ENCODE data around the gene TSHZ3.

The TSHZ3 gene

GRCh38 chr19:31349160-31349881 lies at the start of gene TSHZ3:
Gene TSHZ3, minus strand, starts transcription at chr19:31349436. Its CDS starts 217 bp downstream, at chr19:31349219.
- no peak for DNase-seq (ENCODE audit: low spot score)

- DNase-seq (ENCODE audit: low spot score): no peak
Observed at GRCh38 chr19:31397308-31397707, 48.1 kb upstream of the TSHZ3 start.

GRCh38 chr19:31392464-31392863 lies 43.2 kb upstream of the TSHZ3 start:
- DNase-seq (ENCODE audit: low spot score): no peak

GRCh38 chr19:31391518-31391917 lies 42.3 kb upstream of the TSHZ3 start:
- DNase-seq (ENCODE audit: low spot score): no peak

DNA sequence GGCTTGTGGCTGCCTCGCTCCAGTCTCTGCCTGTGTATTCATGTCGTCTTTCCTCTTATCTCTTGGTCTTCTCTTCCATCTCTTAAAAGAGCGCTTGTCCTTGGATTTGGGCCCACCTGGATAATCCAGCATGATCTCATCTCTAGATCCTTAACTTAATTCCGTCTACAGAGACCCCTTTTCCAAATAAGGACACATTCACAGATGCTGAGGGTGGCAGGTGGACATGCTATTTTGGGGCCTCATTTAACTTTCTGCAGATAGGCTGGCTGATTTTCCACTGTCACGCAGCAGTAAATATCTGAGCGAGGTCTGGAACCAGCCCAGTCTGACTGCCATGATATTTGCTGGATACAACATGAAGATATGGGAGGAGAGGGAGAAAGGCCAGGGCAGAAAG lies 41.5 kb upstream of the TSHZ3 start:
- DNase-seq (ENCODE audit: low spot score): no peak

- no peak for DNase-seq (ENCODE audit: low spot score)
Observed at GRCh38 chr19:31389874-31390273, 40.6 kb upstream of the TSHZ3 start.

DNA sequence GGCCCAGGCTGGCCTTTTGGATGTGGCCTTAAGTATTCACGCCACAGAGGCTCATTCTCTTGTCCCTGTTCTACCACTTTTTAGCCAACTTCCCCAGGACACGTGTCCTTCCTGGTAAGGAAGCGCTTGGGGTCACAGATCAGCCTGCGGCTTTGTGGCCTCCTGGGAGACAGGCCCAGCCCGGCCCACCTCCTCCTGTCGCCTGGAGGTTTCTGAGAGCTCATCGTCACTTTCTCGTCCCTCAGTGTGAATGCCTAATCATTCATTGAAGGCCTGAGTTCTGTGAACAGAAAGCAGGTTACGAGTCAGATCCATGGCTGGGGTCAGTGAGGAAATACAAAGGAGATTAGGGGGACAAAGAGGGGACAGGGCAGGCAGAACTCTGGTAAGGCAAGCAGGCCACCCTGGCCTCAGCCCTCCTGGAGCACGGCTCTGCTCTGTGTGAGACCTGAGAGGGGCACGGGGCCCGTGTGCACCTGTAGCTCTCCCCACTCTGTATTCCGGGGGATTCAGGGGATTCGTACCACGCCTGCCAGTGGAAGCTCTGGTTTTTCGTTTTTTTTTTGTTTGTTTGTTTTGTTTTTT lies 38.6 kb upstream of the TSHZ3 start:
- DNase-seq (ENCODE audit: low spot score): no peak

DNA sequence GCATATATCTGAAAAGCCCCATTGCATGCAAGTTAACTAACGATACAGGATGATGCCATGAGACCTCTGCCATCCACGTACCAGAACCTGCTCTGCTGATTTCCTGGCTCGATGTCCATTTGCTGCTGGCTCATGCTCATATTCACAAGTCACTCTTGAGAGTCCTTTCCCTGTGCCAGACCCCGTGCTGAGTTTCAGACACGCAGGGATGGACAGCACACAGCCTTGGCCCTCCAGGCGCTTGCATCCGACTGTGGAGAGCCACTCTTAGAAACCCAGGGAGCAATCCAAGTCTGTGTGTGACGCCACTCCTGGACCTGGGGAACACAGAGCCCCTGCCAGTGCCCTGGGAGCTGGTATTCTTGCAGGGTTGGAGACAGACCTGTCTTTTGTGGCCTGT lies 37.6 kb upstream of the TSHZ3 start:
- DNase-seq (ENCODE audit: low spot score): no peak

DNA sequence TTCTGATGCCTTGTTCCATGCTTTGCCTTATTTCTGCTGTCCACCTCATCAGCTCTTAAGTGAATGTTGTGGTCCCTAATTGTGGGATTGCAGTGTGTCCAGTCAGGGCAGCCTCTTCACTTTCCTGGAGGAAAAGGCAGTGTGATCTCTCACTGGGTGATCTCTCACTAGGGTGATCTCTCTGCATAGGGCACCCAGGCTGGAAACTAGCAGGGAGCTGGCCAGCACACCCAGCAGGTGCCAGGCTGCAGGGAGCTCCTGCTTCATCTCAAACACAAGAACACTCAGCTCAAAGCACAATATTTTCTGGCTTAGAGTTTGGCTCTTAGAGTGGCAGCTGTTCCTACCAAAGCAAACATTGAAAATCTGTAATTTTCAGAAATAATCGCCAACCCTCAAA lies 36.5 kb upstream of the TSHZ3 start:
- DNase-seq (ENCODE audit: low spot score): no peak

DNA sequence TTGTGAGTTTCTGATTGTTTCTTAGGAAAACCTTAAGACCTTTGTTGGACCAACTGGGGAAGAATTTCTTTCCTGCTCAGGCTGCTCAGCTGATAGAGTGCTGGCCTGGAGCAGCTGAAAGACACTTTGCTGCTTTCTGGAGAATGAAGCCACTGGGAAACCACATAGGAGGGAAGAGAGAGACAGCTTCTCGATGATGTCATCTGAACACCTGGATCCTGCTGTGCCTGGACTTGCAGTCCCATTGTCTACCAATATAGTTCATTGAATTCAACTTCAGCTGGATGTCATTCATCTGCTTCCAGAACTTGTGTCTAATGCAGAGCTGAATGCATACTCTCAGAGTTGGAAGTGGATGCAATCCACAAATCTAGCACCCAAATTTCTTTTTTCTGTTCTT lies 34.3 kb upstream of the TSHZ3 start:
- DNase-seq (ENCODE audit: low spot score): no peak

DNA sequence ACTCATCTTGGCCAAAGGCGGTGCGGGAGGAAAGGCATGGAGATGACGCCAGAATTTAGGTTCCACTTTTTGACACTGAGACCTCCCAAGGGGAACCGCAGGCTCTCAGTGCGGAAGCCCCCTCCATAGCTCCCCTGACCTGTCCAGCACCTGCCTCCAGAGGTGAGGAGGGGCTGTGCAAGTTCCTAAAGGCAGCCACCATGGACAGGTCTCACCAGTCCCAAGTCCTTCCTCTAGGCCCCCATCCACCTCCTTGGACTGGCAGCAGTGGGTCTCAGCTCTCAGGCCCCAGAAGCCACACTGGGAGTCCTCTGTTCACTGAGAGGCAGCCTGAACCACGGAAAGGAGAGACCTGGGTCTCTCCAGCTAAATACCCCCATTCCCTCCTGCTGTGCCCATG lies 31.6 kb upstream of the TSHZ3 start:
- DNase-seq (ENCODE audit: low spot score): no peak

DNA sequence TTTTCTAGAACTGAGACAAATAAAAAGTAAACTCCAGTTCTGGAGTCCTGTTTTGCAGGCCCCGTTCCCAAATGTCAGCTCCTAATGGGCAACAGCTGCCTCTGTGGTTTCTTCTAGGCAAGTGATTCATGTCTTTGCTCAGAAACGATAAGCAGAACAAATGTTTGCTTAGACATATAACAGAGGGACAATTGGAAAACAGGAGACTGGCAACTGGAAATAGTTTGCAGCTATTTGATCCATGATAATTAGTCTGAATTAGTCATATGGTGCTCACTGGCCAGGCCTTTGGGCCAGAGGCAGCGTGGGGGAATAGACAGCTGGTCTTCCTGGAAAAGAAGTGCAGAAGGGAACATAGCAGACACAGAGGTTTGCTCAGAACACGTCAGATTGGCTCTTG lies 29.2 kb upstream of the TSHZ3 start:
- no peak for DNase-seq (ENCODE audit: low spot score)

DNA sequence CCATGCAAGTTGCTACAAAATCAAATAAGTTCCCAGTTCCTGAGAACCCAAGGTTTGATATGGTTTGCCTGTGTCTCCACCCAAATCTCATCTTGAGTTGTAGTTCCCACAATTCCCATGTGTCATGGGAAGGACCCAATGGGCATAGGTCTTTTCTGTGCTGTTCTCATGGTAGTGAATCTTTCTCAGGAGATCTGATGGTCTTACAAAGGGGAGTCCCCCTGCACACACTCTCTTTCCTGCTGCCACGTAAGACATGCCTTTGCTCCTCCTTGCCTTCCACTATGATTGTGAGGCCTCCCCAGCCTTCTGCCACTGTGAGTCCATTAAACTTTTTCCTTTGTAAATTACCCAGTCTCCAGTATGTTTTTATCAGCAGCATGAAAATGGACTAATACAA lies 28.5 kb upstream of the TSHZ3 start:
- no peak for DNase-seq (ENCODE audit: low spot score)

DNA sequence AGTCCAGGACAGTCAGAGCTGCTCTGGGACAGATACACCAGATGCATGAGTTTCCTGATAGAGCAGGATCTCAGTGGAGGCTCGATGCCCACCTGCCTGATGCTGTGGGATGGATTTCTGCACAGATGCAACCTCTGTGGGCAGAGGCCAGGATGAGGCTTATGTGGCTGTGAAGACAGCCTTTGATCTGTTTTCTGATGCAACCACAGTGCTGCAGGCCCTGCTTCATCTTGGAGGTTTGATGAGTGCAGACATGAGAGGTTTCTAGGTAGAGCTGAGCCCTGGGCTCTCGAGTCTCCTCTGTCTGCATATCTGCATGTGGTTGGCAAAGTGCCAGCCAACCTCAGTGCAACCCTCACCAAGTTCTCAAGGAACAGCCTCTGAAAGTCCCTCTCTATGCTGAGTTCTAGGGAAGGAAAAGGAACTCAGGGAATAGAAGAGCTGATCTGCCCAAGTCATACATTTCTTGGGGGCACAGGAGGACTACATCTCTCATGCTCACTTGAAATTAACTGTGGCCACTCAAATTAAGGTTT lies 23.1 kb upstream of the TSHZ3 start:
- DNase-seq (ENCODE audit: low spot score): no peak

DNA sequence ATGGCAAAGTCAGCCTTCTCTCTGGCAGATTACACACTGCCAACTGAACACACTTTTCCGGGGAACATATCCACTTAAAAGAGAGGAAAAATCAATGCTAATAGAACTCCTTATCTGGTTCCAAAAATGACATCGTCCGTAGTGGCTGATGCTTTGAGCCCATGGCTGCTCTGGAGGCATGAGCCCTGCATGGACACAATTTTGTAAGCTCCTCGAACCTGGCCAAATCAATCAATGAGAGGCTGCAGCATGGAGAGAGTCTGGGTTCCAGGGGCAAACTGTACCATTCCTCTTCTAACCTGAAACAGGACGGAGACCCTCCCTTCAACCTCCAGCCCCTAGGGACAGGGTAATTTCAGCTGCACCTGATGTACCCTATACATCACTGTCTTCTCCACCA lies 21.0 kb upstream of the TSHZ3 start:
- DNase-seq (ENCODE audit: low spot score): no peak

DNA sequence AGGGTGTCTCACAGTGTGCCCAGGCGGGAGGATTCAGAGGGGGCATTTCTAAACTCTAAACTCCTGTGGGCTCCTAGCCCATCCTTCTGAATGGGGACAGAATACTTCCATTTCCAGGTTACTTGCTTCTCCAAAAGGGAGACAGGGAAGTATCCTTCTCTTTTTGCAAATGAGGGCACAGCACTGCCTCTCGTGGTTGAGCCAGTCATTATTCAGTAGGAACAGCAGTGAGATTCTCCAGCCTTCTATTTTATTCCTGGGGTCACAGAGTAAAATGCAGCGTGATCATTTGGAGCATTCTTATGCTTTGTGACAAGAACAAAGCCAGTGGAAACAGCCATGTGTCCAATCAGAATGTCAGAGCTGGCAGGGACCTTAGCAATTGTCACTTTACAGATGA lies 15.7 kb upstream of the TSHZ3 start:
- DNase-seq (ENCODE audit: low spot score): no peak

DNA sequence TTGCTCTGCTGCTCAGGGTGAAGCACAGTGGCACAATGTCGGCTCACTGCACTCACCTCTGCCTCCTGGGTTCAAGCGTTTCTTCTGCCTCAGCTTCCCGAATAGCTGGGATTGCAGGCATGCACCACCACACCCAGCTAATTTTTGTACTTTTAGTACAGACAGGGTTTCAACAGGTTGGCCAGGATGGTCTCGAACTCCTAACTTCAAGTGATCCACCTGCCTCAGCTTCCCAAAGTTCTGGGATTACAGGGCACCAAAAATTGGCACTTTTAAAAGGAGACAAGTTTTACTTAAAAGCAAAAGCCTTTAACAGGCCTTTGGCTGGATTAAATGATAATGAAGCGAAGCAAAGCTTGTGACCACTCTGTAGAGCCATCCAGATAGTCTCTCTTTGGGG lies 12.5 kb upstream of the TSHZ3 start:
- DNase-seq (ENCODE audit: low spot score): no peak

GRCh38 chr19:31357315-31357673 lies 8.1 kb upstream of the TSHZ3 start:
- DNase-seq (ENCODE audit: low spot score): no peak

DNA sequence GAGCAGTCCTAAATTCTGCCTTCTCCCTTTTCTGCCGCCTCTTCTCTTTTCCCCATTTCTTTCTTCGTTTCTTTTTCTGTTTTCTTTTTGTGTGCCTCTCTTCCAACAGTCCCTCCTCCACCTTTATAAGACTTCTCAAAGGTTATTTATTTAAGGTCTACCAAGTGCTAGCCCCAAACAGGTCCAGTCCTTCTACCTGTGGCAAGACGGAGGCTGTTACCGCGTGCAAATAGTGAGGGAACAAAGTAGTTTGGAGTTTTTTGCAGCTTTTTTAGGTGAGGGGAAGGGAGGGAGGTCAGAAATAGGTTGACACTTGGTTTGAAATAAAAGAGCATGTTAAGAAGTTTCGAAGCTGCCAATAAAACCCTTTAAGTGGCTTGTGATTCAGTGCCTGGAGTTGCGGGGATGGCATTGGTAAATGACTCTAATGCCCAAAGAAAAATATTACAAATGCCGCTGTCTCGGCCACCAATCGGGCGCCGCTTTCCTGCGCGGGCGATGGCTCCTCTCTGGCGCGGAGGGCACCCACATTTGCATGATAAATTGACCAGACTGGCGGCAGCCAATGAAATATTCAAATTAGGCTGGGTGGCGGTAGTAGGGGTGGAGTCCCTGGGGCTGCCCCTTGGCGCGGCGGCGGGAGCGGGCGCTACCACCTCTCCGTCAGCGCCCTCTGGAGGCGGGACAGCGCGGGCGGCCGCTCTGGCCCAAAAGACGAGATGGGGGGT lies 7.5 kb upstream of the TSHZ3 start:
- no peak for DNase-seq (ENCODE audit: low spot score)

- DNase-seq (ENCODE audit: low spot score): no peak
Observed at GRCh38 chr19:31355665-31356289, 6.5 kb upstream of the TSHZ3 start.

- DNase-seq (ENCODE audit: low spot score): no peak
Observed at GRCh38 chr19:31354799-31355664, 5.8 kb upstream of the TSHZ3 start.

DNA sequence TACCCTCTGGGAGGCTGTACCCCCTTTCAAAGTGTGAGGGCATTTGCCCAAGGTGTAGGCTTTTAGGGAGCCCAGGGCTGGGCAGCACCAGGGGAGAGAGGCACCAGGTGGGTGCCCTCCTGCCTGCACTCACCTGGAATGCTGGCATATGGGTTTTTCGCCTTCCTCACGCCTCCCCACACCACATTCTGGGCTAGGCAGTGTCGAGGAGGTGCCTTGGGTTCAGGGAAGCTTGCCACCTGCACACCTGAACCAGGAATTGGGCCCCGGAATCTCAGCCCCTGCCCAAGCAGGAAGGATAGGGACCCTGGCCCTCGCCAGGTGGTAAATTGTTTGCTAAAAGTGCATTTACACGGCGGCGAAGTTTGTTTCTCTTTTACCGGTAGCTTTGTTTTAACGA lies 5.1 kb upstream of the TSHZ3 start:
- DNase-seq (ENCODE audit: low spot score): no peak
